Measurements from ENCODE around the gene TCF19. TPM values are rescaled to one million over a fixed set of nuclear protein-coding genes. Genes with fewer than 3 reads are reported as not detected.

Gene TCF19, protein sequence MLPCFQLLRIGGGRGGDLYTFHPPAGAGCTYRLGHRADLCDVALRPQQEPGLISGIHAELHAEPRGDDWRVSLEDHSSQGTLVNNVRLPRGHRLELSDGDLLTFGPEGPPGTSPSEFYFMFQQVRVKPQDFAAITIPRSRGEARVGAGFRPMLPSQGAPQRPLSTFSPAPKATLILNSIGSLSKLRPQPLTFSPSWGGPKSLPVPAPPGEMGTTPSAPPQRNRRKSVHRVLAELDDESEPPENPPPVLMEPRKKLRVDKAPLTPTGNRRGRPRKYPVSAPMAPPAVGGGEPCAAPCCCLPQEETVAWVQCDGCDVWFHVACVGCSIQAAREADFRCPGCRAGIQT
- 19.3 and 20.3 TPM in 2 replicates for total RNA-seq (2022)
- percentile 64 among the genes with signal in this experiment for Bru-seq, nascent RNA
- BruChase-seq, experiment 1, labeled RNA remaining after a 2-hour chase: percentile 85 among the genes with signal in this experiment
- percentile 86 among the genes with signal in this experiment for BruChase-seq, experiment 2, labeled RNA remaining after a 6-hour chase
- long read RNA-seq, transcript TCF19-201 (4 exons, 3,039 nt): major isoform, 19 of 58 reads
- long read RNA-seq, partial matches to known transcripts: 32 of 58 reads
- long read RNA-seq, other reads (novel, unspliced or antisense): 6 of 58 reads

DNA sequence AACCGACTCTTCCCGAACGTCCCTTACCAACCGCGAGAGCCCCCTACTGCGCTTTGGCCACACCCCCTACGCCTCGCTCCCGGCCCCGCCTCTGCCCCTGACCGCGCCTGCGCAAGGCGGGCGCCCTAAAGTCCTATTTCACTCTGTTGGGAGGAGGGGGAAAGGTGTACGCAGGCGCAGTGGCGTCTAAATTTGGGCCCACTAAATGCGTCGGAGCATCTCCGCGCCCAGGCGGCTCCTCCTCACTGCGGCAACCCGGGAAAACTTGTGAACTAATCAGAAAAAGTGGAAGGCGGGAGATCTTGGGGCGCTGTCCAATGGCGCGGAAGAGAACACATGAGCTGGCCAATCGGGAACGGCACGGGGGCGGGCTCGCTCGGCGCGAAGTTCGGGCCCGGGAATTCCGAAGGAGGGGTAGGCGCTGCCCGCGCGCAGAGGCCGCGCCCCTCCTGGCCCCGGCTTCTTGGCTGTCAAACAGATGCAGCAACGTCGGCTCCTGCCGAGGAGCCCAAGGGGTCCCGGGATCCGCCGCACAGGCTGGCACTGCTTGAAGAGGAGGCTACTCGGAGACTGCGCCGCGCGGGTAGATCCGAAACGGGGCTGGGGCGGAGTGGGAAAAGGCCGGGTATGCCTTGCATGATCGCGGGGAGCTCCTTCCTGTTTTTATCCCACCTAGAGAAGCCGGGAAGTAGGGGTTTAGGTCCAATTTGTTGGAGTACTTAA, at the start of gene TCF19:
Gene TCF19 (plus strand): TSS at position 450 of the 723 bp plus-strand sequence. CDS start 881 bp downstream, outside the sequence.
- Histone ChIP-seq H3K36me3 (ENCODE audit: control insufficient read depth, insufficient read depth, low read length) (no peaks in the 10 kb centered on the region), H3K4me1 (peaks cover 11% of the 10 kb centered on the region; the same call in 1 of the 2 replicates), H3K9me3 (no peaks in the 10 kb centered on the region), H3K4me3 (ENCODE audit: low read depth, low read length) (peak within 1 kb of the TSS; percentile 74), H3K27me3 (replicated peaks; ENCODE audit: control insufficient read depth, insufficient read depth, low read length) (no peaks in the 10 kb centered on the region)
- TF ChIP-seq, protein P1, sequence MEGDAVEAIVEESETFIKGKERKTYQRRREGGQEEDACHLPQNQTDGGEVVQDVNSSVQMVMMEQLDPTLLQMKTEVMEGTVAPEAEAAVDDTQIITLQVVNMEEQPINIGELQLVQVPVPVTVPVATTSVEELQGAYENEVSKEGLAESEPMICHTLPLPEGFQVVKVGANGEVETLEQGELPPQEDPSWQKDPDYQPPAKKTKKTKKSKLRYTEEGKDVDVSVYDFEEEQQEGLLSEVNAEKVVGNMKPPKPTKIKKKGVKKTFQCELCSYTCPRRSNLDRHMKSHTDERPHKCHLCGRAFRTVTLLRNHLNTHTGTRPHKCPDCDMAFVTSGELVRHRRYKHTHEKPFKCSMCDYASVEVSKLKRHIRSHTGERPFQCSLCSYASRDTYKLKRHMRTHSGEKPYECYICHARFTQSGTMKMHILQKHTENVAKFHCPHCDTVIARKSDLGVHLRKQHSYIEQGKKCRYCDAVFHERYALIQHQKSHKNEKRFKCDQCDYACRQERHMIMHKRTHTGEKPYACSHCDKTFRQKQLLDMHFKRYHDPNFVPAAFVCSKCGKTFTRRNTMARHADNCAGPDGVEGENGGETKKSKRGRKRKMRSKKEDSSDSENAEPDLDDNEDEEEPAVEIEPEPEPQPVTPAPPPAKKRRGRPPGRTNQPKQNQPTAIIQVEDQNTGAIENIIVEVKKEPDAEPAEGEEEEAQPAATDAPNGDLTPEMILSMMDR (IDR thresholded peaks at IDR 0.05; ENCODE audit: insufficient read depth in 1 of 2, low read depth in 1 of 2, low read length in 1 of 2, severe bottlenecking in 1 of 2, unreplicated experiment in 1 of 2): no peak
- no TSS peak for BruUV-seq (replicated peaks)
- Mint-ChIP-seq H3K27me3 (ENCODE audit: insufficient read depth, unreplicated experiment) (no peaks in the 10 kb centered on the region), H3K36me3 (ENCODE audit: insufficient read depth, unreplicated experiment) (peaks cover 17% of the 10 kb centered on the region), H3K4me3 (ENCODE audit: unreplicated experiment) (peak within 1 kb of the TSS; percentile 84), H3K27ac (ENCODE audit: unreplicated experiment) (peak within 1 kb of the TSS; percentile 85), H3K4me1 (ENCODE audit: low read depth, unreplicated experiment) (no peaks in the 10 kb centered on the region), H3K9me3 (ENCODE audit: unreplicated experiment) (no peaks in the 10 kb centered on the region)
- DNase-seq: peak; percentile 97 to 98
- ChIA-PET CTCF (interaction anchor here (1.0 to 1.6 kb wide), 5 partner anchors 30 to 208 kb away, joined by 3 to 8 read pairs (median 4); no protein-coding TSS in a partner anchor), POLR2A (interaction anchor here (0.6 to 1.8 kb wide), 3 partner anchors 8 to 383 kb away, joined by 3 to 5 read pairs (median 4); partner anchors contain the start of genes DDX39B and MICA)
- intact Hi-C loops (cut with micrococcal nuclease; ENCODE audit: unreplicated experiment): no loop called here

GRCh38 chr6:31110825-31111582, 47.4 kb upstream of the TCF19 start:
- H3K27me3 Mint-ChIP-seq (ENCODE audit: insufficient read depth, unreplicated experiment): peaks cover 4% of the 10 kb centered on the region
- POLR2A ChIA-PET: no interaction called here
- no peaks in the 10 kb centered on the region for H3K9me3 ChIP-seq
- TF ChIP-seq, protein P1 (IDR thresholded peaks at IDR 0.05; ENCODE audit: insufficient read depth in 1 of 2, low read depth in 1 of 2, low read length in 1 of 2, severe bottlenecking in 1 of 2, unreplicated experiment in 1 of 2): no peak
- H3K27me3 ChIP-seq (replicated peaks; ENCODE audit: control insufficient read depth, insufficient read depth, low read length): no peaks in the 10 kb centered on the region
- H3K4me3 ChIP-seq (ENCODE audit: low read depth, low read length): no peak overlapping the region
- H3K27ac Mint-ChIP-seq (ENCODE audit: unreplicated experiment): no peak overlapping the region
- H3K4me1 Mint-ChIP-seq (ENCODE audit: low read depth, unreplicated experiment): peaks cover 31% of the 10 kb centered on the region
- peaks cover 6% of the 10 kb centered on the region for H3K36me3 Mint-ChIP-seq (ENCODE audit: insufficient read depth, unreplicated experiment)
- H3K36me3 ChIP-seq (ENCODE audit: control insufficient read depth, insufficient read depth, low read length): no peaks in the 10 kb centered on the region
- H3K4me3 Mint-ChIP-seq (ENCODE audit: unreplicated experiment): no peak overlapping the region
- intact Hi-C loops (cut with micrococcal nuclease; ENCODE audit: unreplicated experiment): no loop called here
- CTCF ChIA-PET: interaction anchor here (0.6 kb wide), 1 partner anchor 152 kb away, joined by 3 read pairs; no protein-coding TSS in a partner anchor
- peaks cover 31% of the 10 kb centered on the region for H3K4me1 ChIP-seq
- no peak for DNase-seq
- no peaks in the 10 kb centered on the region for H3K9me3 Mint-ChIP-seq (ENCODE audit: unreplicated experiment)
- no TSS peak for BruUV-seq (replicated peaks)
